ENCODE data around the gene ZNF628. TPM values are rescaled to one million over a fixed set of nuclear protein-coding genes. Genes with fewer than 3 reads are reported as not detected.

The ZNF628 gene
- total and polyA plus RNA-seq, 2 of the 8 experiments (the other 6 are each of a cell fraction or from before 2014, with no cell fraction given), result 1.7 to 10.8 TPM

DNA sequence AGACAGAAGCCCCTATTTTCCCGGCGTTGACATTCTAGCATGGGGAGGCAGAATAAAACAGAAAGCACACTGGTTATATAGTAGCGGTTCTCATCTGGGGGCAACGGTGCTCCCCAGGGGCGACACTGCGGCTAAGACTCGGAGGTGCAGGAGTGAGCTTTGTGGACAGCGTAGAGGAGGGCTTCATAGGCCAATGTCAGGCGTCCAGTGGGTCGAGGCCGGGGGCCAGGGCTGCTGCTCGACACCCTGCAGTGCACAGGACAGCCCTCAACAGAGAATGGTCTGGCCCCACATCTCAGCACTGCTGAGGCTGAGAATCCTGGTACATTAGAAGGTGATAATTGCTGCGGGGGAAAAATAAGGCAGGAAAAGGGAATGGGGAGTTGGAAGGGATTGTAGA, 1.5 kb downstream of the ZNF628 start:
- Histone ChIP-seq H3K23me2 (ENCODE audit: low read depth, low read length) (peaks cover 3% of the 10 kb centered on the region), H3K36me3 (ENCODE audit: control insufficient read depth in 2 of 4, insufficient read depth in 4 of 4, low read length in 3 of 4) (peaks cover 0 to 5% (median 0%) of the 10 kb centered on the region in 4 experiments; a peak in 2 of 8 replicates), H3K56ac (replicated peaks; ENCODE audit: insufficient read length, low read depth, low read length) (no peak overlapping the region), H4K91ac (replicated peaks; ENCODE audit: insufficient read length, low read length) (peak overlapping the region; percentile 47), H3K4ac (replicated peaks; ENCODE audit: insufficient read length, low read depth, low read length) (peak overlapping the region; percentile 80), H2AFZ (ENCODE audit: low read length) (no peak overlapping the region), H2BK12ac (ENCODE audit: low read depth, low read length) (no peak overlapping the region), H3K4me2 (ENCODE audit: insufficient read depth in 1 of 2, low read depth in 2 of 2, low read length in 2 of 2) (peak overlapping the region; percentile 2 to 63; a peak in 3 of 4 replicates), H3K4me1 (replicated peaks in 1 of 4; ENCODE audit: control insufficient read depth in 3 of 4, insufficient read depth in 4 of 4, low read length in 3 of 4) (peaks cover 0 to 24% (median 10%) of the 10 kb centered on the region in 4 experiments; a peak in 5 of 7 replicates), H4K5ac (ENCODE audit: insufficient read length, low read depth, low read length) (no peak overlapping the region), H3K18ac (ENCODE audit: extremely low read depth, low read length) (no peak overlapping the region), H3K9me3 (ENCODE audit: insufficient read depth in 2 of 2, low read depth in 1 of 2, low read length in 1 of 2) (no peaks in the 10 kb centered on the region), H4K20me1 (replicated peaks in 1 of 2; ENCODE audit: control insufficient read depth in 1 of 2, insufficient read depth in 2 of 2, low read length in 2 of 2) (peaks cover 0 to 3% of the 10 kb centered on the region in 2 experiments), H3K27me3 (replicated peaks in 1 of 4; ENCODE audit: control insufficient read depth in 3 of 4, extremely low read depth in 1 of 4, insufficient read depth in 3 of 4, low read length in 3 of 4) (no peaks in the 10 kb centered on the region; a peak in 2 of 7 replicates), H3K14ac (ENCODE audit: insufficient read length) (no peak overlapping the region), H2BK5ac (ENCODE audit: low read depth, low read length) (no peak overlapping the region), H3K79me1 (ENCODE audit: low read depth, low read length) (peaks cover 11% of the 10 kb centered on the region), H2AK5ac (ENCODE audit: low read depth, low read length) (no peak overlapping the region), H3K23ac (ENCODE audit: insufficient read length) (no peak overlapping the region), H3K9ac (replicated peaks in 1 of 4; ENCODE audit: extremely low read depth in 1 of 4, low read depth in 3 of 4, low read length in 3 of 4) (no peak overlapping the region; a peak in 1 of 7 replicates), H3K27ac (ENCODE audit: low read depth, low read length) (no peak overlapping the region), H3K79me2 (ENCODE audit: control insufficient read depth in 1 of 2, insufficient read depth in 2 of 2, low read length in 2 of 2) (peaks cover 0 to 18% of the 10 kb centered on the region in 2 experiments; a peak in 2 of 4 replicates), H2BK15ac (ENCODE audit: low read length) (no peak overlapping the region), H2BK20ac (ENCODE audit: low read length) (no peak overlapping the region), H3K4me3 (ENCODE audit: extremely low read depth in 1 of 4, insufficient read depth in 2 of 4, low read depth in 3 of 4, low read length in 4 of 4) (peak overlapping the region in 1 of 4 experiments; percentile 95; a peak in 2 of 8 replicates), H4K8ac (ENCODE audit: extremely low read depth, insufficient read depth, low read length) (peak overlapping the region; percentile 86; the same call in 1 of the 2 replicates), H2BK120ac (replicated peaks; ENCODE audit: low read depth, low read length) (no peak overlapping the region)
- DNase-seq (ENCODE audit: low read depth in 1 of 2, low spot score in 2 of 2) (no peak), FAIRE-seq (no peak)
- 89 to 100% methylated on average over 1 to 13 of the region's 13 CpGs for WGBS, 2 experiments (ENCODE audit: extremely low coverage in 1 of 2, insufficient coverage in 1 of 2, insufficient read length in 1 of 2, insufficient replicate concordance in 2 of 2, low coverage in 1 of 2, low lambda C conversion rate in 2 of 2, missing lambda C conversion rate in 1 of 2)
- ChIA-PET CTCF (ENCODE audit: partially characterized antibody) (interaction anchor here (0.6 to 5.5 kb wide), 6 partner anchors 10 to 153 kb away, joined by 3 to 31 read pairs (median 4); no protein-coding TSS in a partner anchor), POLR2A (ENCODE audit: partially characterized antibody) (interaction anchor here (0.6 to 7.6 kb wide), 9 partner anchors 10 to 1637 kb away, joined by 3 to 57 read pairs (median 3); partner anchors contain the start of genes SBK2 and SSC5D)
- TF ChIP-seq CHD2 (IDR thresholded peaks at IDR 0.05; ENCODE audit: low read length), result no peak
- no peak for TF ChIP-seq EZH2 (IDR thresholded peaks at IDR 0.05; ENCODE audit: low read depth, low read length, severe bottlenecking)
- TF ChIP-seq CREB1 (IDR thresholded peaks at IDR 0.05), result no peak
- TF ChIP-seq RAD21 (IDR thresholded peaks at IDR 0.05 in 1 of 2, conservative IDR thresholded peaks at IDR 0.05 in 1 of 2; ENCODE audit: low read depth in 2 of 2, low read length in 2 of 2), result no peak
- TF ChIP-seq POLR2AphosphoS5 (IDR thresholded peaks at IDR 0.05; ENCODE audit: low read depth, low read length), result no peak
- TF ChIP-seq SP1 (IDR thresholded peaks at IDR 0.05; ENCODE audit: low read depth, low read length), result no peak
- TF ChIP-seq SIX5 (IDR thresholded peaks at IDR 0.05; ENCODE audit: low read depth, low read length), result no peak
- TF ChIP-seq SIRT6 (IDR thresholded peaks at IDR 0.05; ENCODE audit: low read length), result no peak
- TF ChIP-seq CHD1 (IDR thresholded peaks at IDR 0.05; ENCODE audit: low read depth, low read length), result no peak
- no peak for TF ChIP-seq ZNF274 (IDR thresholded peaks at IDR 0.05; ENCODE audit: borderline replicate concordance, extremely low read depth, low read length)
- TF ChIP-seq TCF12 (IDR thresholded peaks at IDR 0.05; ENCODE audit: low read depth, low read length), result no peak
- TF ChIP-seq YY1 (IDR thresholded peaks at IDR 0.05; ENCODE audit: low read depth, low read length), result no peak
- no peak for TF ChIP-seq SP4 (IDR thresholded peaks at IDR 0.05; ENCODE audit: low read length)
- TF ChIP-seq CTBP2 (IDR thresholded peaks at IDR 0.05; ENCODE audit: borderline replicate concordance, insufficient read depth, insufficient read length, low read length), result no peak
- no peak for TF ChIP-seq PHF8 (conservative IDR thresholded peaks at IDR 0.05; ENCODE audit: low read depth, low read length)
